Kidney glomerular epithelial cell (primary cell): ENCODE results near the gene CA9.
A peak's percentile ranks its signal among the peaks of the same experiment; 100 is the strongest.

ENCODE experiments used
- DNase-seq: peaks from one replicate; lab custom pipeline; 2025; lab: John Stamatoyannopoulos, UW

Gene CA9

GRCh38 chr9:35675732-35676392, 2.1 kb downstream of the CA9 start:
- no peak for DNase-seq

- DNase-seq, result no peak
Measured at GRCh38 chr9:35679091-35679490, 5.4 kb downstream of the CA9 start.

GRCh38 chr9:35679766-35680330, 6.1 kb downstream of the CA9 start:
- no peak for DNase-seq

- no peak for DNase-seq
Measured at GRCh38 chr9:35680331-35681105, 6.8 kb downstream of the CA9 start.

GRCh38 chr9:35681341-35682002, 7.7 kb downstream of the CA9 start:
- DNase-seq, result no peak

- no peak for DNase-seq
Measured at GRCh38 chr9:35682051-35682450, 8.3 kb downstream of the CA9 start.

- no peak for DNase-seq
Measured at GRCh38 chr9:35682520-35683315, 9.0 kb downstream of the CA9 start.

- no peak for DNase-seq
Measured at GRCh38 chr9:35683323-35683722, 9.6 kb downstream of the CA9 start.

- no peak for DNase-seq
Measured at GRCh38 chr9:35684921-35685320, 11.2 kb downstream of the CA9 start.

GRCh38 chr9:35685506-35685905, 11.8 kb downstream of the CA9 start:
- DNase-seq, result no peak

GRCh38 chr9:35686222-35687203, 12.8 kb downstream of the CA9 start:
- no peak for DNase-seq

- DNase-seq, result no peak
Measured at GRCh38 chr9:35687306-35687705, 13.6 kb downstream of the CA9 start.

- DNase-seq, result no peak
Measured at GRCh38 chr9:35687972-35688557, 14.3 kb downstream of the CA9 start.

- peak; percentile 46 for DNase-seq
Measured at GRCh38 chr9:35688558-35689541, 15.1 kb downstream of the CA9 start.

GRCh38 chr9:35689542-35690293, 16.0 kb downstream of the CA9 start, which contains the start of gene TPM2:
Gene TPM2 (minus strand): TSS chr9:35689925. CDS start chr9:35689817, 108 bp downstream.
- peak; percentile 24 for DNase-seq

GRCh38 chr9:35690294-35690613, 16.5 kb downstream of the CA9 start:
- no peak for DNase-seq

- peak; percentile 60 for DNase-seq
Measured at GRCh38 chr9:35690614-35691333, 17.0 kb downstream of the CA9 start.

- no peak for DNase-seq
Measured at GRCh38 chr9:35691334-35691650, 17.6 kb downstream of the CA9 start.
